PFSK-1 (cell line): Measurements from ENCODE around the gene PTS.

Source experiments
- FOXP2 ChIP-seq: optimal IDR thresholded peaks from 2 replicates; pipeline ENCODE3; 2011; ENCODE audit warnings: borderline replicate concordance, control low read depth, inconsistent platforms; ENCODE audit not compliant: insufficient read depth; ENCODE audit errors: extremely low read length, extremely low read depth
- POLR2AphosphoS5 ChIP-seq: IDR thresholded peaks from 2 replicates; pipeline ENCODE4 v1.6.1; 2012; ENCODE audit warnings: low read depth, mild to moderate bottlenecking, control low read depth, low read length, moderate library complexity
- REST ChIP-seq, 2 experiments: IDR thresholded peaks; 2 replicates each; pipeline versions ENCODE4 v1.6.1 to v1.8.0; 2011 to 2012; ENCODE audit warnings: low read depth in 2 of 2, low read length in 2 of 2, control low read depth in 1 of 2, inconsistent platforms in 1 of 2, mild to moderate bottlenecking in 1 of 2, moderate library complexity in 1 of 2; ENCODE audit not compliant: insufficient read depth in 1 of 2
- SIN3A ChIP-seq: IDR thresholded peaks from 2 replicates; pipeline ENCODE4 v1.6.1; 2012; ENCODE audit warnings: mild to moderate bottlenecking, low read length, moderate library complexity, borderline replicate concordance; ENCODE audit not compliant: insufficient read depth
- TAF1 ChIP-seq: IDR thresholded peaks from 2 replicates; pipeline ENCODE4 v1.6.1; 2012; ENCODE audit warnings: low read length, control low read depth, borderline replicate concordance; ENCODE audit not compliant: insufficient read depth

The PTS gene

GRCh38 chr11:112238041-112238440, 11.8 kb downstream of the PTS start:
- no peak for TF ChIP-seq REST (IDR thresholded peaks at IDR 0.05; ENCODE audit: insufficient read depth in 1 of 2, low read depth in 2 of 2, low read length in 2 of 2)

- TF ChIP-seq FOXP2 (no peak), SIN3A (no peak), POLR2AphosphoS5 (no peak), REST (IDR thresholded peaks at IDR 0.05; ENCODE audit: insufficient read depth in 1 of 2, low read depth in 2 of 2, low read length in 2 of 2) (no peak), TAF1 (no peak)
Observed at GRCh38 chr11:112241486-112241885, 15.3 kb downstream of the PTS start.

- TF ChIP-seq SIN3A = no peak
- no peak for TF ChIP-seq POLR2AphosphoS5
- no peak for TF ChIP-seq TAF1
- TF ChIP-seq FOXP2 = no peak
- no peak for TF ChIP-seq REST (IDR thresholded peaks at IDR 0.05; ENCODE audit: insufficient read depth in 1 of 2, low read depth in 2 of 2, low read length in 2 of 2)
Observed at GRCh38 chr11:112247201-112247600, 21.0 kb downstream of the PTS start.

- TF ChIP-seq SIN3A = no peak
Observed at GRCh38 chr11:112248201-112248600, 22.0 kb downstream of the PTS start.

- no peak for TF ChIP-seq POLR2AphosphoS5
- no peak for TF ChIP-seq SIN3A
- no peak for TF ChIP-seq TAF1
- no peak for TF ChIP-seq FOXP2
Observed at GRCh38 chr11:112249871-112250610, 23.8 kb downstream of the PTS start.

GRCh38 chr11:112253605-112254242, 27.5 kb downstream of the PTS start:
- no peak for TF ChIP-seq POLR2AphosphoS5
- no peak for TF ChIP-seq TAF1
- TF ChIP-seq REST (IDR thresholded peaks at IDR 0.05; ENCODE audit: insufficient read depth in 1 of 2, low read depth in 2 of 2, low read length in 2 of 2) = no peak
- TF ChIP-seq FOXP2 = no peak
- TF ChIP-seq SIN3A = no peak
